Muscle layer of duodenum (tissue), 2 donors: ENCODE results near the gene ZSCAN5A.
A peak's percentile ranks its signal among the peaks of the same experiment; 100 is the strongest.
"Not testable (repeated sequence)": the region's sequence is repeated elsewhere in the genome, so short reads cannot be mapped to it uniquely, and the experiment has no call there.

ENCODE experiments used
- H3K27ac ChIP-seq: one replicate; pipeline ENCODE4 v1.7.0; 2013; ENCODE audit warnings: mild to moderate bottlenecking, low read length
- H3K27me3 ChIP-seq: one replicate; pipeline ENCODE4 v1.7.0; 2013; ENCODE audit warnings: low read depth, mild to moderate bottlenecking, control low read depth, low read length
- H3K36me3 ChIP-seq, 2 donors: one replicate each; pipeline ENCODE4 v1.7.0; 2013; ENCODE audit warnings: low read length in 2 of 2, control low read depth in 1 of 2, mild to moderate bottlenecking in 1 of 2; ENCODE audit not compliant: insufficient read depth in 2 of 2, control insufficient read depth in 1 of 2
- H3K4me1 ChIP-seq, 2 donors: one replicate each; pipeline ENCODE4 v1.7.0; 2013; ENCODE audit warnings: low read length in 2 of 2, mild to moderate bottlenecking in 2 of 2, control low read depth in 1 of 2, moderate library complexity in 1 of 2; ENCODE audit not compliant: insufficient read depth in 2 of 2, control insufficient read depth in 1 of 2
- H3K4me3 ChIP-seq, 2 donors: one replicate each; pipeline ENCODE4 v1.7.0; 2013; ENCODE audit warnings: low read length in 2 of 2, low read depth in 1 of 2, mild to moderate bottlenecking in 1 of 2
- H3K9me3 ChIP-seq, 2 donors: one replicate each; pipeline ENCODE4 v1.7.0; 2013; ENCODE audit warnings: low read length in 2 of 2, control low read depth in 1 of 2, mild to moderate bottlenecking in 1 of 2; ENCODE audit not compliant: control insufficient read depth in 1 of 2
- donor health status: healthy.

The ZSCAN5A gene

DNA sequence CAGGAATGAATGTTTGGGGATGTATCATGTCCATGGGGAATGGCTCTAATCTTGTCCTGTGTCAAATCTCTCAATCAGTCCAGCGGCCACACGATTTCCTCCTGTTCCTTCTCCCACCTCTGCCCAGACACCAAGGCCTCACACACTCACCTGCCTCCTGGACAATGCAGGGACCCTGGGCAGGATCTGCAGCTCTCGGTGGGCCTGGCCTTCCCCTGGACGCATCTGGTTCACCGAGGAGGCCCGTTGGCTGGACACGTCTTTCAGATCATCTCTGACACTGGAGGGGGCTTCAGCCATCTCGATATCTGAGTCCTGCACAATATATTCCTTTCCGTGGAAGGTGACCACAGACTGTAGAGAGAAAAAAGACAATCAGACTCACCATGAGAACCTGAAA is 91.2 kb downstream of the ZSCAN5A start:
- H3K4me1 ChIP-seq, result no peaks in the 10 kb centered on the region
- no peaks in the 10 kb centered on the region for H3K27me3 ChIP-seq

DNA sequence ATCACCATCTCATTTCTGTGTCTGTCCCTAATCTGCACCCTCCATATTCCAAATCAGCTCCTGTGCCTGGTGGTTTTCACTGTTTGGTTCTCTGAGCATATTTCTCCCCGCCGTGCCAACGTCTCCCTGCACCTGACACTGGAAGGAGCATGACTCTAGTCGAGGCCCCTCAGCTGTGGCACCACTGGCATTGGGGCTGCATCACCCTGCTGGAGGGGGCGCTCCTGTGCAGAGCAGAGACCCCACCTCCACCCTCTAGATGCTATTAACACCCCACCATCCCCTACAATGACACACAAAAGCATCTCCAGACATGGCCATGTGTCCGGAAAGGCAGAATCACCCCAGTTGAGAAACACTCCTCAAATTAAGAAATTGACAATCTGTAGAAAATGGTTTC is 91.7 kb downstream of the ZSCAN5A start:
- Histone ChIP-seq H3K4me3 (no peak overlapping the region), H3K27me3 (no peaks in the 10 kb centered on the region), H3K4me1 (no peaks in the 10 kb centered on the region), H3K36me3 (peaks cover 0 to 5% of the 10 kb centered on the region in 2 donors), H3K9me3 (no peaks in the 10 kb centered on the region), H3K27ac (no peak overlapping the region)

More for the DNA sequence above, 91.2 kb downstream of the ZSCAN5A start:
- Histone ChIP-seq H3K9me3 (no peaks in the 10 kb centered on the region), H3K36me3 (peaks cover 0 to 5% of the 10 kb centered on the region in 2 donors), H3K4me3 (no peak overlapping the region), H3K27ac (no peak overlapping the region)

DNA sequence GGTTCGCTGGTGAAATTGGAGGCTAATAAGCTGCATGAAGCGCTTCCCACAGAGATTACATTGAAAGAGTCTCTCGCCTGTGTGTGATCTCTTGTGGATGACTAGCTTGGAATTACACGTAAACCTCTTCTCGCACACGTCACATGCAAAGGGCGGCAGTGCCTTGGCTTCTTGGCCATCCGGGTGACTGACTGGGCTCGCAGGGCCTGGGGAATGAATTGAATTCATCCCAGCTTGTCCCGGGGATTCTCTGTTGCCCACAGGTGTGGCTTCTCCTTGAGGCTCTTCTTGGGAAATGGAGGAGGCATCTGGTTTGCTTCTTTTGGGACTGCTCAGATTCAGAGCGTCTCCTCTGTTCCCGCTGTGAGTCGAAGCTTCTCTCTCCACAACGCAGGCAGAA is 92.8 kb downstream of the ZSCAN5A start:
- Histone ChIP-seq H3K4me1 (peaks cover 0 to 9% of the 10 kb centered on the region in 2 donors), H3K9me3 (no peaks in the 10 kb centered on the region), H3K36me3 (peaks cover 0 to 5% of the 10 kb centered on the region in 2 donors), H3K27me3 (no peaks in the 10 kb centered on the region), H3K4me3 (no peak overlapping the region), H3K27ac (no peak overlapping the region)

DNA sequence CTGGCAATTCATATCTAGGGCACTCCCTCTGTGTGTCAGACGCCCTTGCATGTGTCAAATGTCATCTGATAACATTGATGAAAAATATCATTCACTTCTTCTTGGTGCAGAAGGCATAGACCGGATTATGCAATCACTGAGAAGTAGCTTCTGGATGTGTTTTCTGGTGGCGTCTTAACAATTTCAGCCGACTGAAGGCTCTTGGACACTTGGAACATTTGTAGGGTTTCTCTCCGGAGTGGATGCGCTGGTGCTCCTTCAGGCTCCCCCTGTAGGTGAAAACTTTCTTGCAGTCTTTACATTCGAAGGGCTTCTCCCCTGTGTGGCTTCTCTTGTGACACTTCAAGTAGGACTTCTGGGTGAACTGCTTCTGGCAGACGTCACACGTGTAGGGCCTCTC is 93.2 kb downstream of the ZSCAN5A start:
- not testable (repeated sequence) for H3K27ac ChIP-seq, H3K4me3 ChIP-seq, H3K4me1 ChIP-seq, H3K36me3 ChIP-seq, H3K9me3 ChIP-seq, H3K27me3 ChIP-seq

DNA sequence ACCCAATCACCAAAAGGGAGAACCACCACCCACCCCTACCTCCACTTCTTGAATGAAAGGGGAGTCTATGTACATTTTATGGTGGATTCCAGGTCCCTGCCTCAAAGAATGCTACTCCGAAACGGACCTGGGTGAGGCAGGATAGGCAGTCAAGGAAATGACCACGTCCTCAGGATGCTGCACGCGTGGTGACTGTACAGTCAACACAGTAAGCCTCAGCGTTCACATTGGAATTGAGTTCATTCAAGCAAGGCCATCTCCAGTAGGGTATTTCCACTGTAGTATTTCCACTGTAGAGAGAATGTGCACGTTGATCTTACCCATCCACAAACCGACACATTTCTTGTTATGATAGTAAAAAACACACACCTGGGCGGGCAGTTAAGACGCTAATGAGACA is 95.7 kb downstream of the ZSCAN5A start:
- peaks cover 0 to 5% of the 10 kb centered on the region in 2 donors for H3K36me3 ChIP-seq

DNA sequence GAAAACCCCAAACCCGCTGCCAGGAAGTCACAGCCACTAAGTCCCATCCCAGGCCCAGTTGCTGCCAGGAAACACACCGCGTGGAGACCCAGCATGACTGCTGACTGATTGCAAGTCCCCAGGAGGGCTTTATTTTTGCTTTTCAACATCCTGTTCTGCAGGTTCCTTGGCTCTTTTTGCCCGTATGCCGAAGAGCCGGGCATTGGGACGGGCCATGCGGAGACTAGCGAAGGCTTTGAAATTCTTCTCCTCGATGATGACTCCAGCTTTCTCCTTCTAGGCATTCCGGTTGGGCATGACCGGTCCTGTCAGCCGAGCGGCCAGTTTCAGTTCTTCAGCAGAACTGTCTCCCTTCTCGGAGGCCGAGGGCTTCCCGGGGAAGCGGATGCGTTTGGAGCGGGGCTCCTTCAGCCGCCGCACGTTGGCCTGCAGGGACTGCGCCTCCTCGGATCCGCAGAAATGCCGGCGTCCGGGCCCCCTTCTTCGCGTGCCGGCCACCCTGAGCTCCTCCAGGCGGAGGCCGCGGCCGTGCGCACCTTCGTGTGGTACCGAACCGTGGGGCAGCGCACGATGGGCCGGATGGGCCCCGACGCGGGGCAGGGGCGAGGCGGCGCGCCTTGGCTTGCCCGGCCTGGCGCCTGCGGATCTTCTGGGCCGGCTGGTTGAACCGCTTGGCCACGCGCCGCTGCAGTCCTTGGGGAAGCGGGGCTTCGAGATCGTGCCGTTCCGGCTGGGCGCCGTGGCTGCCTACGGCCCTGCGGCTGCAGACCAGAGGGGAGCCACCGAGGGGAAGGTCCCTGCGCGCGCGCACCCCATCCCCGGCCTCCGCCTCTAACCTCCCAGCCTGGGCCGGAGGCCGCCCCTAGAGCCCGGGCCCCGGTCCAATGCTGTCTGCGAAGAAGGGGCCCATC is 97.3 kb downstream of the ZSCAN5A start:
- H3K36me3 ChIP-seq, result peaks cover 0 to 3% of the 10 kb centered on the region in 2 donors
- peak overlapping the region; percentile 37 to 60 for H3K4me3 ChIP-seq
- no peaks in the 10 kb centered on the region for H3K27me3 ChIP-seq
- no peaks in the 10 kb centered on the region for H3K9me3 ChIP-seq
- no peak overlapping the region for H3K27ac ChIP-seq
- H3K4me1 ChIP-seq, result peaks cover 0 to 9% of the 10 kb centered on the region in 2 donors

More for the DNA sequence above, 95.7 kb downstream of the ZSCAN5A start:
- no peak overlapping the region for H3K27ac ChIP-seq
- H3K27me3 ChIP-seq, result no peaks in the 10 kb centered on the region
- H3K4me3 ChIP-seq, result no peak overlapping the region
- no peaks in the 10 kb centered on the region for H3K9me3 ChIP-seq
- H3K4me1 ChIP-seq, result peaks cover 0 to 9% of the 10 kb centered on the region in 2 donors

DNA sequence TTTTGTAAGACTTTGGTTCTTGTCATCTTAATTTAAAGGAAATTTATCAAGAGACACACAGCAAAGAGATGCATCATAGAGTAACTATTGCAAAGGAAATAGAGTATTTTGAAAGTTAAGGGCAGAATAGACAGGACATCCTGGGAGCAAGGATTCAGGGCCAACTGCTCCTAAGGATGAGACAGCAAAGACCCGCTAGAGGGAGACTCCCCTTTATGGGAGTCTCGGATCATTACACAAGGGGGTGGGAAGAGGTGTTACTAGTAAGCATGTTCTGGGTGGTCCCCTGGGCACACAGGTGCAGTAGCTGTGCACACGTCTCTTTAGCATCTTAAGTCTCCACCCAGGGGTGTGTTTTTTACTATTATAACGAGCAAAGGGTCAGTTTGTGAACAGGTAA is 102.9 kb downstream of the ZSCAN5A start:
- H3K27ac ChIP-seq, result no peak overlapping the region
- no peak overlapping the region for H3K4me3 ChIP-seq
- no peaks in the 10 kb centered on the region for H3K9me3 ChIP-seq
- H3K27me3 ChIP-seq, result no peaks in the 10 kb centered on the region
- H3K36me3 ChIP-seq, result no peaks in the 10 kb centered on the region
- no peaks in the 10 kb centered on the region for H3K4me1 ChIP-seq

DNA sequence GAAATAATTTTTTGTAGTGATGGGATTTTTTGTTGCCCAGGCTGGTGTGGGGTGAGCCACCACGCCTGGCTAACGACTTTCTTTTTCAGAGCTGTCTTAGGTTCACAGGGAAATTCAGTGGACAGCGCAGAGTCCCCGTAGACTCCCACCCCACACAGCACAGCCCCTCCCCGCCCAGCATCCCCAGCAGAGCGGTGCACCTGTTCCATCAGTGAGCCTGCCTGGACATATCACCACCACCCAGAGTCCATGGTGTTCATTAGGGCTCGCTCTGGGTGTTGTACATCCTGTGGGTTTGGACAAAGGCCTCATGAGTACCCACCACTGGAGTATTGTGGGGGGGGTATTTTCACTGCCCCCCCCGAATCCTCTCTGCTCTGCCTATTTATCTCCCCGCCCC is 104.6 kb downstream of the ZSCAN5A start:
- not testable (repeated sequence) for H3K27me3 ChIP-seq, H3K27ac ChIP-seq, H3K36me3 ChIP-seq, H3K4me1 ChIP-seq, H3K9me3 ChIP-seq, H3K4me3 ChIP-seq

DNA sequence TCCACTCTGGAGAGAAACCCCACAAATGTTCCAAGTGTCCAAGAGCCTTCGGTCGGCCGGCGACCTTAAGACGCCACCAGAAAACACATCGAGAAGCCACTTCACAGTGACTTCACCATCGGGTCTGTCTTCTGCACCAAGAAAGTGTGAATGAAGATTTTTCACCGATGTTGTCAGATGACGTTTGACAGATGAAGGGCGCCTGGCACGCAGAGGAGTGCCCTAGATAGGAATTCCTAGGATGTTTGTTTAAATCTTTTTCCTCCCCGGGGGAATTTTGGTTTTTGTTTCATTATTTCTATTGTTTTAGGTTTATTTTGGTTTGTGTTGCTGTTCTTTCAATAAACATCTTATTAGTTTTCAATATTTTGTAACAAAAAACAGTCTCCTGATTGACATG is 105.5 kb downstream of the ZSCAN5A start:
- Histone ChIP-seq H3K36me3 (no peaks in the 10 kb centered on the region), H3K9me3 (no peaks in the 10 kb centered on the region), H3K4me3 (no peak overlapping the region), H3K4me1 (no peaks in the 10 kb centered on the region), H3K27me3 (no peaks in the 10 kb centered on the region), H3K27ac (no peak overlapping the region)

DNA sequence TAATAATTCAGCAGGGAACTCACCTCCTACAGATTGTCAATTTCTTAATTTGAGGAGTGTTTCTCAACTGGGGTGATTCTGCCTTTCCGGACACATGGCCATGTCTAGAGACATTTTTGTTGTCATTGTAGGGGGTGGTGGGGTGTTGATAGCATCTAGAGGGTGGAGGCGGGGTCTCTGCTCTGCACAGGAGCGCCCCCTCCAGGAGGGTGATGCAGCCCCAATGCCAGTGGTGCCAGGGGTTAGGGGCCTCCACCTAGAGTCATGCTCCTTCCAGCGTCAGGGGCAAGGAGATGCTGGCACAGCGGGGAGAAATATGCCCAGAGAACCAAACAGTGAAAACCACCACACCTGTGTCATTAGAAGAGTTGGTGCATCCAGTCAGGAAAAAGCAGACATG is 107.1 kb downstream of the ZSCAN5A start:
- not testable (repeated sequence) for H3K9me3 ChIP-seq, H3K4me1 ChIP-seq, H3K27ac ChIP-seq, H3K36me3 ChIP-seq, H3K4me3 ChIP-seq, H3K27me3 ChIP-seq

DNA sequence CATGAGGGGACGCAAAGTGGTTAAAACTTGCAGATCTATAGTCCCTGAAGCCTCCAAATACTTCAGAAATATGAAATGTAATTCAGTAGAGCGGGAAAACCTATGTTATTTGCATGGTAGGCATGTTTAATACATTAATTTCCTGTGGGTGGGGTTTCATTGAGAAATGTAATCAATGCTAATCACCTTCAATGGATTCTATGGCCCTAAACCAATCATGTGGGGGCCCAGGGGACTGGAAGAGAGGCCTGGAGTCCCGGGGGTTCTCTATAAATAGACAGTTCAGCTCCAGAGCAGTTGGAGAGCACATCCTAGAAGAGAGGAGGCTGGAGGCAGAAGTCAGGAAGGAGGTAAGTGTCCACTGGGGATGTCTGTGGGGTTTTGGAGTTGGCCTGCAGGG is 112.7 kb downstream of the ZSCAN5A start, which contains the start of gene ZSCAN5C:
ZSCAN5C (plus strand) TSS at position 301 of the 400 bp plus-strand sequence. CDS start 3,641 bp downstream, outside the sequence.
- Histone ChIP-seq H3K4me3 (no peak within 1 kb of the TSS), H3K4me1 (no peaks in the 10 kb centered on the region)

DNA sequence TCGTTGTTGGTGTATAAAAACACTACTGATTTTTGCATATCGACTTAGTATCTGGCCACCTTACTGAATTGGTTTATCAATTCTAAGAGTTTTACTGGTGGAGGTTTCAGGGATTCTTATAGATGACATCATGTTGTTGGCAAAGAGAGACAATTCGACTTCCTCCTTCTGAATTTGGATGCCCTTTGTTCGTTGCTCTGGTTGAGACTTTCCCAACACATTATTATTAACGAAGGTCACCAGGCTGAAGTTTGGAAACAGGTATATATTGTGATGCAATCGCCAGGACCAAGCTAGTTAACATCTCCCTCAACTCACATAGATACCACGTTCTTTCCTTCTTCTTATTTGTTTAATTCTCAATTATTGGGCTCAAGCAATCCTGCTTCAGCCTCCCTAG is 115.0 kb downstream of the ZSCAN5A start:
- H3K9me3 ChIP-seq, result no peaks in the 10 kb centered on the region

More for the DNA sequence above, 112.7 kb downstream of the ZSCAN5A start, which contains the start of gene ZSCAN5C:
- no peaks in the 10 kb centered on the region for H3K36me3 ChIP-seq
- no peaks in the 10 kb centered on the region for H3K27me3 ChIP-seq
- no peak within 1 kb of the TSS for H3K27ac ChIP-seq
- H3K9me3 ChIP-seq, result no peaks in the 10 kb centered on the region

More for the DNA sequence above, 115.0 kb downstream of the ZSCAN5A start:
- no peaks in the 10 kb centered on the region for H3K36me3 ChIP-seq
- H3K27ac ChIP-seq, result no peak overlapping the region
- H3K4me1 ChIP-seq, result no peaks in the 10 kb centered on the region
- H3K4me3 ChIP-seq, result no peak overlapping the region
- no peaks in the 10 kb centered on the region for H3K27me3 ChIP-seq
